Ishikawa (cell line): ENCODE data around the gene SOX12.

Source experiments
- CEBPB ChIP-seq: IDR thresholded peaks from 2 replicates; pipeline ENCODE4 v1.6.1; 2012
- CREB1 ChIP-seq: IDR thresholded peaks from 2 replicates; pipeline ENCODE4 v1.6.1; 2012; ENCODE audit warnings: low read depth
- EGR1 ChIP-seq: IDR thresholded peaks from 2 replicates; pipeline ENCODE4 v1.6.1; 2012
- EP300 ChIP-seq: IDR thresholded peaks from 2 replicates; pipeline ENCODE4 v1.6.1; 2012; ENCODE audit warnings: borderline replicate concordance
- FOXM1 ChIP-seq: IDR thresholded peaks from 2 replicates; pipeline ENCODE4 v1.6.1; 2012; ENCODE audit warnings: low read depth, borderline replicate concordance
- MAX ChIP-seq: IDR thresholded peaks from 2 replicates; pipeline ENCODE4 v1.6.1; 2012
- NFIC ChIP-seq: IDR thresholded peaks from 2 replicates; pipeline ENCODE4 v1.6.1; 2012
- RAD21 ChIP-seq: IDR thresholded peaks from 2 replicates; pipeline ENCODE4 v1.6.1; 2012; ENCODE audit warnings: low read depth
- REST ChIP-seq: IDR thresholded peaks from 2 replicates; pipeline ENCODE4 v1.6.1; 2012; ENCODE audit warnings: low read depth, mild to moderate bottlenecking
- TAF1 ChIP-seq: IDR thresholded peaks from 2 replicates; pipeline ENCODE4 v1.6.1; 2012; ENCODE audit warnings: low read depth, mild to moderate bottlenecking
- TCF12 ChIP-seq: IDR thresholded peaks from 2 replicates; pipeline ENCODE4 v1.6.1; 2012; ENCODE audit warnings: low read depth
- TEAD4 ChIP-seq: IDR thresholded peaks from 2 replicates; pipeline ENCODE4 v1.6.1; 2012
- USF1 ChIP-seq: IDR thresholded peaks from 2 replicates; pipeline ENCODE4 v1.6.1; 2012
- YY1 ChIP-seq: IDR thresholded peaks from 2 replicates; pipeline ENCODE4 v1.6.1; 2012; ENCODE audit warnings: low read depth
- ZBTB7A ChIP-seq: IDR thresholded peaks from 2 replicates; pipeline ENCODE4 v1.6.1; 2012; ENCODE audit warnings: low read depth

Gene SOX12

GRCh38 chr20:358891-359555, 33.7 kb downstream of the SOX12 start:
- TF ChIP-seq REST (no peak), CEBPB (no peak), RAD21 (no peak), ZBTB7A (no peak), EGR1 (no peak), TAF1 (no peak), FOXM1 (no peak), USF1 (no peak), TCF12 (no peak), CREB1 (no peak), YY1 (no peak), NFIC (no peak), MAX (no peak)

- no peak for TF ChIP-seq RAD21
- no peak for TF ChIP-seq REST
- TF ChIP-seq NFIC = peak; percentile 56
- TF ChIP-seq MAX = no peak
- peak; percentile 45; the same call in 1 of the 2 replicates for TF ChIP-seq EP300
- TF ChIP-seq USF1 = no peak
- peak; percentile 60; the same call in 1 of the 2 replicates for TF ChIP-seq TCF12
- no peak for TF ChIP-seq EGR1
- TF ChIP-seq CEBPB = no peak
- no peak for TF ChIP-seq CREB1
- peak; percentile 70 for TF ChIP-seq TEAD4
- TF ChIP-seq FOXM1 = no peak
- no peak for TF ChIP-seq TAF1
- TF ChIP-seq YY1 = no peak
- no peak for TF ChIP-seq ZBTB7A
Observed at GRCh38 chr20:361561-361960, 36.2 kb downstream of the SOX12 start.

GRCh38 chr20:362271-363254, 37.2 kb downstream of the SOX12 start:
- TF ChIP-seq CEBPB (peak; percentile 84), EGR1 (no peak), YY1 (peak; percentile 30; the same call in 1 of the 2 replicates), NFIC (peak; percentile 92), EP300 (peak; percentile 51; the same call in 1 of the 2 replicates), TEAD4 (no peak; the same call in 1 of the 2 replicates), FOXM1 (no peak), RAD21 (peak; percentile 68), USF1 (peak; percentile 96), TCF12 (no peak; the same call in 1 of the 2 replicates), CREB1 (no peak), REST (no peak), ZBTB7A (no peak), MAX (peak; percentile 98), TAF1 (no peak)
